ENCODE data around the gene KRT71. TPM values are rescaled to one million over a fixed set of nuclear protein-coding genes. Genes with fewer than 3 reads are reported as not detected.

The KRT71 gene
- polyA plus RNA-seq, 3 donors = not detected

DNA sequence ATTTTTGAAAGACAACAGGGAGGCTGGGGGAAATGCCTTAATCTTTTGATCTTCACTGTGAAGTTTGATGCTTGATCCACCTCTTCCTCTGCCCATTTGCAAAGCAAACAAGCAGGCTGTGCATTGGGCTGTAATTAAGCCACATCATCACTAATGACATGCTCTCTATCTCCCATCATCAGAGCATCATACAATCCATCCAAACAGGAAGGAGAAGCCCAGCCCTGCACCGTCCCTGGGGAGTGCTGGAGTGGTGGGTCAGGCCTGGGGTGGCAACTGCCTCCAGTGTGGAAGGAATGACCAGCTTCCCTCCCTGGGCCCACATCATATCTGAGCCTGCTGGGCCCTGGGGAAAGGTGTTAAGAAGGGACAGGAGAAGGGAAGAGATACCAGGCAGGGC lies 27.6 kb upstream of the KRT71 start:
- TF ChIP-seq, protein P1, sequence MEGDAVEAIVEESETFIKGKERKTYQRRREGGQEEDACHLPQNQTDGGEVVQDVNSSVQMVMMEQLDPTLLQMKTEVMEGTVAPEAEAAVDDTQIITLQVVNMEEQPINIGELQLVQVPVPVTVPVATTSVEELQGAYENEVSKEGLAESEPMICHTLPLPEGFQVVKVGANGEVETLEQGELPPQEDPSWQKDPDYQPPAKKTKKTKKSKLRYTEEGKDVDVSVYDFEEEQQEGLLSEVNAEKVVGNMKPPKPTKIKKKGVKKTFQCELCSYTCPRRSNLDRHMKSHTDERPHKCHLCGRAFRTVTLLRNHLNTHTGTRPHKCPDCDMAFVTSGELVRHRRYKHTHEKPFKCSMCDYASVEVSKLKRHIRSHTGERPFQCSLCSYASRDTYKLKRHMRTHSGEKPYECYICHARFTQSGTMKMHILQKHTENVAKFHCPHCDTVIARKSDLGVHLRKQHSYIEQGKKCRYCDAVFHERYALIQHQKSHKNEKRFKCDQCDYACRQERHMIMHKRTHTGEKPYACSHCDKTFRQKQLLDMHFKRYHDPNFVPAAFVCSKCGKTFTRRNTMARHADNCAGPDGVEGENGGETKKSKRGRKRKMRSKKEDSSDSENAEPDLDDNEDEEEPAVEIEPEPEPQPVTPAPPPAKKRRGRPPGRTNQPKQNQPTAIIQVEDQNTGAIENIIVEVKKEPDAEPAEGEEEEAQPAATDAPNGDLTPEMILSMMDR (IDR thresholded peaks at IDR 0.05) = no peak
- no peak overlapping the region for H3K9ac ChIP-seq (ENCODE audit: insufficient read depth, low read length, poor library complexity, severe bottlenecking)
- no CpG with 5 or more reads among the region's 1 CpG for WGBS (ENCODE audit: insufficient coverage)
- H3K27me3 ChIP-seq (ENCODE audit: control insufficient read depth in 2 of 2, insufficient read depth in 2 of 2, low read length in 2 of 2) = no peaks in the 10 kb centered on the region
- no peaks in the 10 kb centered on the region for H3K36me3 ChIP-seq (replicated peaks in 1 of 2; ENCODE audit: control insufficient read depth in 1 of 2, insufficient read depth in 2 of 2, low read length in 2 of 2)
- Mint-ChIP-seq H3K27ac (no peak overlapping the region), H3K4me3 (no peak overlapping the region), H3K27me3 (ENCODE audit: low read depth in 3 of 3) (peaks cover 3 to 7% (median 6%) of the 10 kb centered on the region in 3 donors), H3K36me3 (no peaks in the 10 kb centered on the region), H3K9me3 (no peaks in the 10 kb centered on the region), H3K4me1 (no peaks in the 10 kb centered on the region)
- H3K79me2 ChIP-seq (ENCODE audit: insufficient read depth, low read length) = no peaks in the 10 kb centered on the region
- no peak overlapping the region for H3K4me2 ChIP-seq (replicated peaks; ENCODE audit: extremely low read depth, low read length, poor library complexity, severe bottlenecking)
- no peak overlapping the region for H2AFZ ChIP-seq (ENCODE audit: insufficient read depth, low read depth, low read length, poor library complexity, severe bottlenecking)
- H3K4me3 ChIP-seq (replicated peaks in 1 of 3; ENCODE audit: low read depth in 2 of 3, low read length in 3 of 3) = no peak overlapping the region
- no peak overlapping the region for H3K27ac ChIP-seq (ENCODE audit: low read depth in 1 of 2, low read length in 2 of 2)
- no peak for DNase-seq
- H3K4me1 ChIP-seq (ENCODE audit: control insufficient read depth in 1 of 2, insufficient read depth in 2 of 2, low read length in 2 of 2) = no peaks in the 10 kb centered on the region
- no peaks in the 10 kb centered on the region for H3K9me3 ChIP-seq (replicated peaks in 1 of 2; ENCODE audit: control insufficient read depth in 1 of 2, insufficient read depth in 1 of 2, low read length in 2 of 2)
- H4K20me1 ChIP-seq (ENCODE audit: insufficient read depth, low read length) = no peaks in the 10 kb centered on the region
- intact Hi-C loops (cut with micrococcal nuclease) = loop anchor here in 1 of 2 donors (5.0 kb wide), 1 partner anchor 297 kb away; no protein-coding TSS in a partner anchor

DNA sequence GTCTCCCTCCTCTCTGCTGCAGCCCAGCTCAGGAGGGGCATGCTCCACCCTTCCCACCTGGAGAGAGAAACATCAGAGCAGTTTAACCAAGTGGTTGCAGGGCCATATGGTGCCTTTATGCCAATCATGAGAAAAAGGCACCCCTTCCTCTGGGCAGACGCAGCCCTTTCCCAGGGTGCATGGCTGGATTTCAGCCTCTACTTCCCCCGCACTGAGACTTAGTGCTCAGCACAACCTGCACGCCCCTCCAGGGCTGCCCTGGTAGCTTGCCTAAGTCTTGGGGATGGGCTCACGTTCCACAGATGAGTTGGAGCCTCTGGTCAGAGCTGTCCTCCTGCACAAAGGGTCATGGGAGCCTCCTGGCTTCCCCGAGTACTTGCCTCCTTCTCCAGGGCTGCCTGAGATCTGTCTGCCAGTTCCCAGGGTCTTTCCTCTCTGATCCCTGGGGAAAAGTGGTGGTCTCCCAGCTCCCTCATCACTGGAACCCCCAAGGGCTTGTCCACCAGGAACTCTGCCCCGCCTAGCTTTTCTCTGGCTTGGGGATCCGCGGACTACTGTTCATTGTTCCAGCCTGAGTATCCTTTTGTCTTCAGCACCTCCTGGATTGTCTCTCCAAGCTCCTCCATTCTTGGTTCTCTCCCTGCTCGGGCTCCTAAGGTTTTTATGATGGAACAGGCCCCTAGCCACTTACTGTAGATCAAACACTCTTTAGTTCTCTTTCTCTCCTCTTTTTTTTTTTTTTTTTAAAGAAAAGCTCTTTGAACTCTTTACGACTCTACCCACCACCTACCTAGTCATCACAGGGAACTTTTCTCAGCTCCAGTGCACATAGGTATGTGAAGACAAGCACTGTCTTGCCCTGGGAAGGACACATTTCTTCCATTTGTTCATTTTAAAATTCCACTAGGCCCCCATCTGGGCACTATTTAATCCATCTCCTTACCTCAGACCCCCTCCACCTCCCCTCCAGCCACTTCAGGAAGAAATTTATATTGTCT lies 26.8 kb upstream of the KRT71 start:
- Mint-ChIP-seq H3K9me3 (no peaks in the 10 kb centered on the region), H3K4me3 (no peak overlapping the region), H3K4me1 (no peaks in the 10 kb centered on the region), H3K27me3 (ENCODE audit: low read depth in 3 of 3) (peaks cover 3 to 7% (median 6%) of the 10 kb centered on the region in 3 donors), H3K36me3 (no peaks in the 10 kb centered on the region), H3K27ac (no peak overlapping the region)
- Histone ChIP-seq H3K4me1 (ENCODE audit: control insufficient read depth in 1 of 2, insufficient read depth in 2 of 2, low read length in 2 of 2) (no peaks in the 10 kb centered on the region), H3K27me3 (ENCODE audit: control insufficient read depth in 2 of 2, insufficient read depth in 2 of 2, low read length in 2 of 2) (no peaks in the 10 kb centered on the region), H3K4me3 (replicated peaks in 1 of 3; ENCODE audit: low read depth in 2 of 3, low read length in 3 of 3) (no peak overlapping the region), H4K20me1 (ENCODE audit: insufficient read depth, low read length) (no peaks in the 10 kb centered on the region), H2AFZ (ENCODE audit: insufficient read depth, low read depth, low read length, poor library complexity, severe bottlenecking) (no peak overlapping the region), H3K36me3 (replicated peaks in 1 of 2; ENCODE audit: control insufficient read depth in 1 of 2, insufficient read depth in 2 of 2, low read length in 2 of 2) (no peaks in the 10 kb centered on the region), H3K27ac (ENCODE audit: low read depth in 1 of 2, low read length in 2 of 2) (no peak overlapping the region), H3K9me3 (replicated peaks in 1 of 2; ENCODE audit: control insufficient read depth in 1 of 2, insufficient read depth in 1 of 2, low read length in 2 of 2) (no peaks in the 10 kb centered on the region), H3K4me2 (replicated peaks; ENCODE audit: extremely low read depth, low read length, poor library complexity, severe bottlenecking) (no peak overlapping the region), H3K9ac (ENCODE audit: insufficient read depth, low read length, poor library complexity, severe bottlenecking) (no peak overlapping the region), H3K79me2 (ENCODE audit: insufficient read depth, low read length) (no peaks in the 10 kb centered on the region)
- intact Hi-C loops (cut with micrococcal nuclease) = loop anchor here in 1 of 2 donors (5.0 kb wide), 1 partner anchor 298 kb away; no protein-coding TSS in a partner anchor
- TF ChIP-seq, protein P1 (IDR thresholded peaks at IDR 0.05) = no peak
- no peak for DNase-seq
- 95% methylated on average over 7 of the region's 10 CpGs for WGBS (ENCODE audit: insufficient coverage)
